IMR-90 (cell line): ENCODE data around the gene CKAP4. TPM values are rescaled to one million over a fixed set of nuclear protein-coding genes. Genes with fewer than 3 reads are reported as not detected.

Experiments used
- ATAC-seq: fragments of 200-7000 bp; cut with Tn5 transposase; 2 replicates; pipeline ENCODE4 v1.9.1; 2020; ENCODE audit warnings: low read depth, mild to moderate bottlenecking, moderate library complexity
- BruUV-seq: library from RNA; stranded (reverse); fragments of 400-500 nt; replicated peaks from 2 replicates; lab custom pipeline; 2021; lab: Mats Ljungman, UMichigan
- CTCF ChIA-PET: fragments of 300-600 bp; formaldehyde crosslinking; extraction: SDS; loops from one replicate; lab custom pipeline; 2021; ENCODE audit warnings: antibody characterized with exemption; lab: Yijun Ruan, JAX
- POLR2A ChIA-PET: fragments of 300-600 bp; sonication (Branson Sonifier 250); formaldehyde crosslinking; loops from one replicate; lab custom pipeline; 2022; ENCODE audit warnings: antibody characterized with exemption; ENCODE audit not compliant: unreplicated experiment; lab: Charles Lee
- DNase-seq: peaks from one replicate; pipeline ENCODE4 v3.0.0; 2013
- H2AFZ ChIP-seq: replicated peaks from 2 replicates; pipeline ENCODE3; 2013; ENCODE audit warnings: low read length, mild to moderate bottlenecking; ENCODE audit not compliant: poor library complexity
- H2AK5ac ChIP-seq: 2 replicates; pipeline ENCODE4 v1.6.1; 2013; ENCODE audit warnings: low read depth, low read length, inconsistent platforms
- H2AK9ac ChIP-seq: replicated peaks from 2 replicates; pipeline ENCODE3; 2013; ENCODE audit warnings: mild to moderate bottlenecking, low read depth, low read length, moderate library complexity; ENCODE audit not compliant: poor library complexity
- H2BK120ac ChIP-seq: 2 replicates; pipeline ENCODE4 v1.6.1; 2013; ENCODE audit warnings: low read depth, low read length, inconsistent platforms
- H2BK15ac ChIP-seq: 3 replicates; pipeline ENCODE4 v1.6.1; 2013; ENCODE audit warnings: low read depth, low read length, inconsistent platforms
- H2BK20ac ChIP-seq: 2 replicates; pipeline ENCODE4 v1.6.1; 2013; ENCODE audit warnings: low read depth, mild to moderate bottlenecking, inconsistent platforms, low read length, moderate library complexity
- H2BK5ac ChIP-seq: 2 replicates; pipeline ENCODE4 v1.6.1; 2013; ENCODE audit warnings: mild to moderate bottlenecking, low read depth, low read length, inconsistent platforms; ENCODE audit not compliant: poor library complexity, severe bottlenecking
- H3K14ac ChIP-seq: replicated peaks from 2 replicates; pipeline ENCODE4 v1.6.1; 2013; ENCODE audit warnings: low read depth, low read length, inconsistent platforms
- H3K18ac ChIP-seq: 2 replicates; pipeline ENCODE4 v1.6.1; 2013; ENCODE audit warnings: low read depth, low read length, control low read depth
- H3K23ac ChIP-seq: 2 replicates; pipeline ENCODE4 v1.6.1; 2013; ENCODE audit warnings: low read depth, low read length, inconsistent platforms
- H3K27ac ChIP-seq: 2 replicates; pipeline ENCODE4 v1.5.1; 2013; ENCODE audit warnings: mild to moderate bottlenecking, control low read depth, low read length; ENCODE audit not compliant: insufficient read depth
- H3K27me3 ChIP-seq: 2 replicates; pipeline ENCODE4 v1.6.1; 2013; ENCODE audit warnings: low read length; ENCODE audit not compliant: control insufficient read depth, insufficient read depth
- H3K36me3 ChIP-seq: 2 replicates; pipeline ENCODE4 v1.6.1; 2013; ENCODE audit warnings: low read length, mixed read lengths; ENCODE audit not compliant: control insufficient read depth, insufficient read depth
- H3K4ac ChIP-seq: 2 replicates; pipeline ENCODE4 v1.6.1; 2013; ENCODE audit warnings: low read depth, low read length, inconsistent platforms
- H3K4me1 ChIP-seq: 2 replicates; pipeline ENCODE4 v1.6.1; 2013; ENCODE audit warnings: low read length, mixed read lengths; ENCODE audit not compliant: control insufficient read depth, insufficient read depth
- H3K4me2 ChIP-seq: 2 replicates; pipeline ENCODE4 v1.6.1; 2013; ENCODE audit warnings: low read depth, mild to moderate bottlenecking, control low read depth, low read length, moderate library complexity
- H3K4me3 ChIP-seq: 2 replicates; pipeline ENCODE4 v1.5.1; 2013; ENCODE audit warnings: low read depth, mild to moderate bottlenecking, control low read depth, low read length, moderate library complexity; ENCODE audit not compliant: insufficient read depth
- H3K56ac ChIP-seq: 2 replicates; pipeline ENCODE4 v1.6.1; 2013; ENCODE audit warnings: low read length, inconsistent platforms; ENCODE audit not compliant: insufficient read depth; ENCODE audit errors: extremely low read depth
- H3K79me1 ChIP-seq, 2 experiments: 2 replicates each; pipeline ENCODE4 v1.6.1; 2013; ENCODE audit warnings: low read length in 2 of 2, inconsistent platforms in 1 of 2, low read depth in 1 of 2
- H3K9ac ChIP-seq: 2 replicates; pipeline ENCODE4 v1.6.1; 2013; ENCODE audit warnings: low read depth, low read length, control low read depth
- H3K9me1 ChIP-seq: 2 replicates; pipeline ENCODE4 v1.6.1; 2013; ENCODE audit warnings: low read length, inconsistent platforms; ENCODE audit not compliant: insufficient read depth
- H3K9me3 ChIP-seq: 2 replicates; pipeline ENCODE4 v1.6.1; 2013; ENCODE audit warnings: low read length; ENCODE audit not compliant: control insufficient read depth, insufficient read depth
- H4K20me1 ChIP-seq: 2 replicates; pipeline ENCODE4 v1.6.1; 2013; ENCODE audit warnings: low read length, inconsistent platforms; ENCODE audit not compliant: insufficient read depth
- H4K5ac ChIP-seq: 2 replicates; pipeline ENCODE4 v1.6.1; 2013; ENCODE audit warnings: mild to moderate bottlenecking, low read depth, low read length, control low read depth
- H4K8ac ChIP-seq, 2 experiments: 2 replicates each; pipeline ENCODE4 v1.6.1; 2013; ENCODE audit warnings: low read depth in 2 of 2, low read length in 2 of 2, control low read depth in 1 of 2, inconsistent platforms in 1 of 2
- H4K91ac ChIP-seq: 2 replicates; pipeline ENCODE4 v1.6.1; 2013; ENCODE audit warnings: low read depth, low read length, inconsistent platforms; ENCODE audit not compliant: insufficient read depth
- BHLHE40 ChIP-seq: fragments of 150-350 bp; IDR thresholded peaks from 2 replicates; pipeline ENCODE4 v1.6.1; 2016; ENCODE audit warnings: mild to moderate bottlenecking, low read depth, low read length
- CEBPB ChIP-seq: IDR thresholded peaks from 2 replicates; pipeline ENCODE4 v1.6.1; 2012; ENCODE audit warnings: low read depth, low read length, improper control_type of control experiment
- CHD1 ChIP-seq: IDR thresholded peaks from 2 replicates; pipeline ENCODE4 v1.6.1; 2012; ENCODE audit warnings: low read depth, low read length, improper control_type of control experiment
- ELK1 ChIP-seq: fragments of 150-350 bp; IDR thresholded peaks from 2 replicates; pipeline ENCODE4 v1.6.1; 2016; ENCODE audit warnings: low read depth, mild to moderate bottlenecking, low read length, moderate library complexity, borderline replicate concordance
- FOS ChIP-seq: fragments of 150-350 bp; IDR thresholded peaks from 2 replicates; pipeline ENCODE4 v1.6.1; 2016; ENCODE audit warnings: low read depth, low read length
- MAFK ChIP-seq: IDR thresholded peaks from 2 replicates; pipeline ENCODE4 v1.6.1; 2012; ENCODE audit warnings: low read depth, low read length, improper control_type of control experiment
- MAZ ChIP-seq: IDR thresholded peaks from 2 replicates; pipeline ENCODE4 v1.6.1; 2012; ENCODE audit warnings: low read depth, mild to moderate bottlenecking, low read length, improper control_type of control experiment, moderate library complexity, borderline replicate concordance
- MXI1 ChIP-seq: IDR thresholded peaks from 2 replicates; pipeline ENCODE4 v1.6.1; 2012; ENCODE audit warnings: low read depth, mild to moderate bottlenecking, low read length, moderate library complexity, borderline replicate concordance
- NFE2L2 ChIP-seq: fragments of 150-350 bp; IDR thresholded peaks from 2 replicates; pipeline ENCODE4 v1.6.1; 2016; ENCODE audit warnings: low read depth, mild to moderate bottlenecking, low read length
- POLR2A ChIP-seq: IDR thresholded peaks from 2 replicates; pipeline ENCODE4 v1.6.1; 2012; ENCODE audit warnings: mild to moderate bottlenecking, low read depth, low read length
- RAD21 ChIP-seq: IDR thresholded peaks from 2 replicates; pipeline ENCODE4 v1.6.1; 2012; ENCODE audit warnings: low read length, improper control_type of control experiment
- RCOR1 ChIP-seq: IDR thresholded peaks from 2 replicates; pipeline ENCODE4 v1.6.1; 2012; ENCODE audit warnings: mild to moderate bottlenecking, low read length, improper control_type of control experiment; ENCODE audit not compliant: insufficient replicate concordance
- RFX5 ChIP-seq: IDR thresholded peaks from 2 replicates; pipeline ENCODE4 v1.8.0; 2012; ENCODE audit warnings: low read depth, mild to moderate bottlenecking, low read length, moderate library complexity
- SMC3 ChIP-seq: fragments of 150-350 bp; IDR thresholded peaks from 2 replicates; pipeline ENCODE4 v1.6.1; 2016; ENCODE audit warnings: low read depth, mild to moderate bottlenecking, antibody characterized with exemption, low read length, moderate library complexity
- WGBS, 2 experiments: methylation state at CpG; one replicate each; pipeline versions ENCODE4 v1.1.5 to v1.1.7; 2013; ENCODE audit warnings: missing lambda C conversion rate in 2 of 2; ENCODE audit not compliant: insufficient read length in 1 of 2; ENCODE audit errors: extremely low coverage in 2 of 2; 5-methylcytosine and 5-hydroxymethylcytosine counted together
- dilution Hi-C: fragments of 300-500 bp; cut with HindIII; formaldehyde crosslinking; loops from one replicate; pipeline ENCODE4 v1.14.3; 2018; ENCODE audit warnings: low sequenced_read_pairs; ENCODE audit not compliant: unreplicated experiment
- in situ Hi-C: fragments of 300-500 bp; cut with MboI; formaldehyde crosslinking; loops from 3 replicates; pipeline ENCODE4 v1.14.3; 2019; ENCODE audit warnings: low sequenced_read_pairs, inconsistent platforms, mixed read lengths
- intact Hi-C: fragments of 100-400 bp; cut with micrococcal nuclease; formaldehyde crosslinking; loops from 2 replicates; pipeline ENCODE4 v1.10.0; 2022
- polyA plus RNA-seq, 3 experiments: library from polyadenylated mRNA; depleted of rRNA; stranded (reverse); fragments of >200 nt; gene quantifications; 2 replicates each; pipeline ENCODE4 v1.2.3, GENCODE V29; 2012; ENCODE audit warnings: low replicate concordance in 1 of 3
- total RNA-seq: library from RNA; depleted of rRNA; stranded (reverse); fragments of >200 nt; gene quantifications from 2 replicates; pipeline ENCODE4 v1.2.3, GENCODE V29; 2012
- TF ChIP-seq, protein P1 (sequence below): conservative IDR thresholded peaks from 2 replicates; pipeline ENCODE4 v1.5.1; 2012; ENCODE audit warnings: mild to moderate bottlenecking, low read depth, low read length, improper control_type of control experiment
- TF ChIP-seq, protein P2 (sequence below): fragments of 150-350 bp; IDR thresholded peaks from 2 replicates; pipeline ENCODE4 v1.6.1; 2017; ENCODE audit warnings: mild to moderate bottlenecking, antibody characterized with exemption, low read length, low read depth

Gene CKAP4
- total and polyA plus RNA-seq, 2 of the 4 experiments (the other 2 are of a cell fraction) = 94.5 to 297 TPM

- no peaks in the 10 kb centered on the region for H3K9me3 ChIP-seq
- no peak overlapping the region for H4K91ac ChIP-seq
- BruUV-seq = no TSS peak
- no peak overlapping the region for H3K27ac ChIP-seq
- H3K9me1 ChIP-seq = no peaks in the 10 kb centered on the region; the same call in 1 of the 2 replicates
- no peaks in the 10 kb centered on the region for H3K79me1 ChIP-seq
- H3K56ac ChIP-seq = no peak overlapping the region
- ChIA-PET POLR2A (no interaction called here), CTCF (interaction anchor here (0.7 kb wide), 1 partner anchor 1392 kb away, joined by 3 read pairs; no protein-coding TSS in a partner anchor)
- DNase-seq = no peak
- ATAC-seq = no peak
- no peak overlapping the region for H3K14ac ChIP-seq
- H2BK20ac ChIP-seq = no peak overlapping the region
- no CpG with 5 or more reads among the region's 6 CpGs for WGBS, 2 experiments
- dilution Hi-C loops = no loop called here
- no peaks in the 10 kb centered on the region for H3K36me3 ChIP-seq
- H3K23ac ChIP-seq = no peak overlapping the region
- H3K4me3 ChIP-seq = no peak overlapping the region
- TF ChIP-seq, protein P1, sequence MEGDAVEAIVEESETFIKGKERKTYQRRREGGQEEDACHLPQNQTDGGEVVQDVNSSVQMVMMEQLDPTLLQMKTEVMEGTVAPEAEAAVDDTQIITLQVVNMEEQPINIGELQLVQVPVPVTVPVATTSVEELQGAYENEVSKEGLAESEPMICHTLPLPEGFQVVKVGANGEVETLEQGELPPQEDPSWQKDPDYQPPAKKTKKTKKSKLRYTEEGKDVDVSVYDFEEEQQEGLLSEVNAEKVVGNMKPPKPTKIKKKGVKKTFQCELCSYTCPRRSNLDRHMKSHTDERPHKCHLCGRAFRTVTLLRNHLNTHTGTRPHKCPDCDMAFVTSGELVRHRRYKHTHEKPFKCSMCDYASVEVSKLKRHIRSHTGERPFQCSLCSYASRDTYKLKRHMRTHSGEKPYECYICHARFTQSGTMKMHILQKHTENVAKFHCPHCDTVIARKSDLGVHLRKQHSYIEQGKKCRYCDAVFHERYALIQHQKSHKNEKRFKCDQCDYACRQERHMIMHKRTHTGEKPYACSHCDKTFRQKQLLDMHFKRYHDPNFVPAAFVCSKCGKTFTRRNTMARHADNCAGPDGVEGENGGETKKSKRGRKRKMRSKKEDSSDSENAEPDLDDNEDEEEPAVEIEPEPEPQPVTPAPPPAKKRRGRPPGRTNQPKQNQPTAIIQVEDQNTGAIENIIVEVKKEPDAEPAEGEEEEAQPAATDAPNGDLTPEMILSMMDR = no peak
- TF ChIP-seq BHLHE40 (no peak), CEBPB (no peak), SMC3 (no peak), POLR2A (no peak), RAD21 (no peak), NFE2L2 (no peak), ELK1 (no peak), FOS (no peak), MAFK (no peak), RFX5 (no peak), RCOR1 (no peak), MAZ (no peak), MXI1 (no peak), CHD1 (no peak)
- TF ChIP-seq, protein P2, sequence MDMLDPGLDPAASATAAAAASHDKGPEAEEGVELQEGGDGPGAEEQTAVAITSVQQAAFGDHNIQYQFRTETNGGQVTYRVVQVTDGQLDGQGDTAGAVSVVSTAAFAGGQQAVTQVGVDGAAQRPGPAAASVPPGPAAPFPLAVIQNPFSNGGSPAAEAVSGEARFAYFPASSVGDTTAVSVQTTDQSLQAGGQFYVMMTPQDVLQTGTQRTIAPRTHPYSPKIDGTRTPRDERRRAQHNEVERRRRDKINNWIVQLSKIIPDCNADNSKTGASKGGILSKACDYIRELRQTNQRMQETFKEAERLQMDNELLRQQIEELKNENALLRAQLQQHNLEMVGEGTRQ = no peak
- H4K20me1 ChIP-seq = no peaks in the 10 kb centered on the region
- no peak overlapping the region for H2BK5ac ChIP-seq
- no peak overlapping the region for H3K4ac ChIP-seq
- H4K5ac ChIP-seq = no peak overlapping the region
- H2BK120ac ChIP-seq = no peak overlapping the region
- H3K4me1 ChIP-seq = no peaks in the 10 kb centered on the region
- in situ Hi-C loops = no loop called here
- H3K9ac ChIP-seq = no peak overlapping the region
- no peak overlapping the region for H2BK15ac ChIP-seq
- peaks cover 8% of the 10 kb centered on the region for H3K27me3 ChIP-seq
- no peak overlapping the region for H2AK5ac ChIP-seq
- no peak overlapping the region for H2AFZ ChIP-seq
- H3K18ac ChIP-seq = no peak overlapping the region
- H3K4me2 ChIP-seq = no peak overlapping the region
- H2AK9ac ChIP-seq = no peak overlapping the region
- intact Hi-C loops = no loop called here
- no peak overlapping the region for H4K8ac ChIP-seq
Measured at GRCh38 chr12:106273491-106273890, 25.7 kb upstream of the CKAP4 start.
